Psoas muscle (tissue), 8 donors: Measurements from ENCODE around the gene SBF2. TPM values are rescaled to one million over a fixed set of nuclear protein-coding genes. Genes with fewer than 3 reads are reported as not detected.

Experiments used
- ATAC-seq, 4 donors: fragments of 200-7000 bp; cut with Tn5 transposase; one replicate each; pipeline ENCODE4 v1.9.1; 2020; ENCODE audit warnings: moderate library complexity in 3 of 4, mild to moderate bottlenecking in 2 of 4
- DNase-seq, 2 donors: peaks; one replicate each; pipeline ENCODE4 v3.0.0-alpha.2; 2020
- H3K27ac ChIP-seq: fragments of 200-600 bp; one replicate; pipeline ENCODE4 v1.8.0; 2022
- H3K27me3 ChIP-seq, 3 donors: fragments of 200-600 bp in 1 of 3; one replicate each; pipeline versions ENCODE4 v1.6.1 to v1.8.0; 2013 to 2022; ENCODE audit warnings: low read length in 2 of 3, mild to moderate bottlenecking in 2 of 3, moderate library complexity in 1 of 3; ENCODE audit not compliant: insufficient read depth in 3 of 3
- H3K36me3 ChIP-seq, 2 donors: fragments of 200-600 bp in 1 of 2; one replicate each; pipeline versions ENCODE4 v1.6.1 to v1.8.0; 2013 to 2022; ENCODE audit warnings: low read depth in 1 of 2, mild to moderate bottlenecking in 1 of 2, moderate library complexity in 1 of 2; ENCODE audit not compliant: insufficient read depth in 1 of 2
- H3K4me1 ChIP-seq: fragments of 200-600 bp; one replicate; pipeline ENCODE4 v1.8.0; 2022
- H3K4me3 ChIP-seq: fragments of 200-600 bp; one replicate; pipeline ENCODE4 v1.8.0; 2022; ENCODE audit warnings: mild to moderate bottlenecking
- H3K9me3 ChIP-seq: fragments of 200-600 bp; one replicate; pipeline ENCODE4 v1.8.0; 2022
- WGBS, 3 donors: extraction: QIAGEN DNeasy Blood & Tissue Kit; methylation state at CpG; one replicate each; pipeline versions ENCODE4 v1.1.6 to v1.1.7; 2013; 5-methylcytosine and 5-hydroxymethylcytosine counted together
- intact Hi-C, 2 donors: fragments of 100-400 bp; cut with DNase I; formaldehyde crosslinking; loops; one replicate each; pipeline versions ENCODE4 v1.11.0 to v1.14.2; 2022
- polyA plus RNA-seq, 3 donors: library from polyadenylated mRNA; stranded (reverse); fragments of 200-250 nt; gene quantifications; one replicate each; pipeline ENCODE4 v1.2.3, GENCODE V29; 2013
- total RNA-seq, 4 donors: library from RNA; stranded (reverse); fragmentation: NEBNext Ultra II Directional in 2 of 4; extraction: Animal tissue kit (Norgen Biotek cat#: 25700) in 2 of 4; gene quantifications; one replicate each; pipeline versions ENCODE4 v1.2.1 to v1.2.4, GENCODE V29; 2021 to 2023
- TF ChIP-seq, protein P1 (sequence below): fragments of 200-600 bp; IDR thresholded peaks from one replicate; pipeline ENCODE4 v1.8.0; 2022; ENCODE audit warnings: antibody characterized with exemption
- donor health status: healthy with polysubstance abuse.
- donor health status: DM: no; HTN: no; CAD: no; lungs with moderate emphysema.
- donor health status: Bipolar disorder and iron deficiency.
- donor health status: healthy.
- donor health status: DM: yes; HTN: yes; CAD: no.
- donor health status: DM: no; HTN: no; CAD: no.
- donor health status: DM: no; HTN: no; CAD: no.
- donor health status: DM: yes; HTN: yes; CAD: no.

SBF2 gene
- total and polyA plus RNA-seq, 7 donors: 3.3 to 12.6 (median 10.6) TPM

DNA sequence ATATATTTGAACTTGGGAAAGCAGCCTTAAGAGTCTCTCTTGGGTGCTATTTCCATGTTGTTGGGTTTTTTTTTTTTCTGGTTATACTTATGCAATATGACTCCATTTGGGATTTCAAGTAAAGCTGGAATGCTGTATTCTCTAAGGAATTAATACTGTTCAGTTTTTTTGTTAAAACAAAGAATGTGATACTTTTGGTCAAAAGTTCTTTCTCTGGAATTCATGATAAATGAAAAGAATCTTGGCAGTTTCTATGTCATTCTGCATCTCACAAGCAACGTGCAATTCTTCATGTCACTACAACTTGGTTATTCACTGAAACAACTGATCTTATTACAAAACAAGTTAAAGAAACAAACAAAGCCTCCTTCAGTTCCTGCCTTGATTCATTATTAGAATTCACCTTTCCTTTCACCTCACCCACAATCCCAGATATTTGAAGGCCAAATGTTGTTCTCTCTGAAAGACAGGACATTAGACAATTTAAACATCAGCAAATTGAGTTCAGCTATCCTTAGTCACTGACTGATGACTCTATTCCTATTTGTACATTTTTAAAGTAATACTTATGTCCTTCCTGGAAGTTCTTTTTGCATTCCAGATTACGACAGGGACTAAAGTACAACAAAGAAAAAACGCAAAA lies 176.2 kb downstream of the SBF2 start:
- Histone ChIP-seq H3K36me3 (no peaks in the 10 kb centered on the region), H3K27ac (peak overlapping the region; percentile 5), H3K27me3 (no peaks in the 10 kb centered on the region), H3K4me3 (no peak overlapping the region), H3K4me1 (peaks cover 23% of the 10 kb centered on the region), H3K9me3 (no peaks in the 10 kb centered on the region)
- intact Hi-C loops: loop anchor here in 1 of 2 donors (10.0 kb wide), 2 partner anchors 63 to 207 kb away; no protein-coding TSS in a partner anchor
- 46 to 58% (median 49%) methylated on average over 3 of the region's 3 CpGs for WGBS, 3 donors
- DNase-seq: no peak
- peak in 2 of 4 donors; percentile 33 to 45 for ATAC-seq
- TF ChIP-seq, protein P1, sequence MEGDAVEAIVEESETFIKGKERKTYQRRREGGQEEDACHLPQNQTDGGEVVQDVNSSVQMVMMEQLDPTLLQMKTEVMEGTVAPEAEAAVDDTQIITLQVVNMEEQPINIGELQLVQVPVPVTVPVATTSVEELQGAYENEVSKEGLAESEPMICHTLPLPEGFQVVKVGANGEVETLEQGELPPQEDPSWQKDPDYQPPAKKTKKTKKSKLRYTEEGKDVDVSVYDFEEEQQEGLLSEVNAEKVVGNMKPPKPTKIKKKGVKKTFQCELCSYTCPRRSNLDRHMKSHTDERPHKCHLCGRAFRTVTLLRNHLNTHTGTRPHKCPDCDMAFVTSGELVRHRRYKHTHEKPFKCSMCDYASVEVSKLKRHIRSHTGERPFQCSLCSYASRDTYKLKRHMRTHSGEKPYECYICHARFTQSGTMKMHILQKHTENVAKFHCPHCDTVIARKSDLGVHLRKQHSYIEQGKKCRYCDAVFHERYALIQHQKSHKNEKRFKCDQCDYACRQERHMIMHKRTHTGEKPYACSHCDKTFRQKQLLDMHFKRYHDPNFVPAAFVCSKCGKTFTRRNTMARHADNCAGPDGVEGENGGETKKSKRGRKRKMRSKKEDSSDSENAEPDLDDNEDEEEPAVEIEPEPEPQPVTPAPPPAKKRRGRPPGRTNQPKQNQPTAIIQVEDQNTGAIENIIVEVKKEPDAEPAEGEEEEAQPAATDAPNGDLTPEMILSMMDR: no peak

DNA sequence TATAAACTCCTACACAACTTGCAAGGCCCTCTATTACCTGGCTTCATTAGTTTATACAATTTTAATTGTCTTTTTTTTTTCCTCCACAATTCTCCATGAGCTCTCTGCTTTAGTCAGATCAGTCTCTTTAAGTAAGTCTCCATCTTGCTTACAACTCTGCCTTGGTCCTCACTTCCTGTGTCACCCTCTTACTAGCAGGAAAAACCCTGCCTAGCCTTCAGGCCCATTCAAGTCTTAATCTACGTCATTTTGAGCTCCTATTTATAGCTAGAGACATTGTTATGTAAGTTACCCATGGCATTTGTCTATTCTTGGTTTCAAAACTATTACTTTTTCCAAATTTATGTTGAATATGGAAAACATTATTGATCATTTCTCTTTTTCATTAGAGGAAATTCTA lies 177.4 kb downstream of the SBF2 start:
- H3K27ac ChIP-seq: no peak overlapping the region

DNA sequence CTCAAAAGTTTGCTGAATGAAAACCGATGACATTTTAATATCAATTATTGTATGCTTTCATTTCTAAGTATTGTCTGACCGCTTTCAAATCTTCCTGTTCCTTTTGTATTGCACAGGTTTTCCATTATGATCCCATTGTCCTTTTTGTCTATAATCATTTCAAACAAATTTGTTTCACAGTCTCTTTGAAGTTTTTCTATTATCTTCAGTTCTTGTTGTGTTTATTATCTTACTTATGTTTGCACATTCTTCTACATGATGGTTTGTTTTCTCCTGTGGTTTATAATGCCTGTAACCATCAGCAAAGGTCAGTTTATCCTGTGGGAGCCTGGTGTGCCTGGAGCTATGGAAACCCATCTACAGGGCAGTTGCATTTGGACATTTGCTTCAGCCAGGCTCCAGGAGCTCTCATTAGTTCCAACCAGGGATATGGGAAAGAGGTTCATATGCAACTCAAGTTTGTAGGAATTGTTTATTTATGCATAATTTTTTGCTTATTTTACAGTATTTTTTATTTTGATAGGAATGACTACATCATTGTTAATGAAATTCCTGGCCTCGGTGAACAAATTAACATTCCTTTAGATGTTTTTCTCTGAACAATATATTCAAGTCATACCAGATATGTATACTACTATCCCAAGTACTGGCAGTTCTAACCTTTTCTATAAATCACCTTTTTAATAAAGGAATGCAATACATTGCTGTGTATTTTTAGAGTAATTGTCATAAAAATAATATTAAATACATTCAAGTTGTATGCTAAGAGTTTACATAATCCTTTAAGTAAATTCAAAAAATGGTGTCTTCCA lies 179.2 kb downstream of the SBF2 start:
- Histone ChIP-seq H3K9me3 (no peaks in the 10 kb centered on the region), H3K4me3 (no peak overlapping the region), H3K27ac (no peak overlapping the region), H3K4me1 (peaks cover 22% of the 10 kb centered on the region), H3K27me3 (no peaks in the 10 kb centered on the region), H3K36me3 (no peaks in the 10 kb centered on the region)
- no peak for ATAC-seq
- WGBS, 3 donors: 76 to 88% (median 83%) methylated on average over 3 of the region's 3 CpGs
- DNase-seq: no peak
- TF ChIP-seq, protein P1: no peak
- intact Hi-C loops: loop anchor here in 1 of 2 donors (10.0 kb wide), 2 partner anchors 60 to 210 kb away; no protein-coding TSS in a partner anchor

More for the DNA sequence above, 177.4 kb downstream of the SBF2 start:
- Histone ChIP-seq H3K9me3 (no peaks in the 10 kb centered on the region), H3K4me3 (no peak overlapping the region), H3K4me1 (peaks cover 19% of the 10 kb centered on the region), H3K27me3 (no peaks in the 10 kb centered on the region), H3K36me3 (no peaks in the 10 kb centered on the region)
- TF ChIP-seq, protein P1: no peak
- no peak for DNase-seq
- no peak for ATAC-seq
- WGBS, 3 donors: 36 to 54% (median 40%) methylated on average over 1 of the region's 1 CpG
- intact Hi-C loops: loop anchor here in 1 of 2 donors (10.0 kb wide), 2 partner anchors 62 to 208 kb away; no protein-coding TSS in a partner anchor

DNA sequence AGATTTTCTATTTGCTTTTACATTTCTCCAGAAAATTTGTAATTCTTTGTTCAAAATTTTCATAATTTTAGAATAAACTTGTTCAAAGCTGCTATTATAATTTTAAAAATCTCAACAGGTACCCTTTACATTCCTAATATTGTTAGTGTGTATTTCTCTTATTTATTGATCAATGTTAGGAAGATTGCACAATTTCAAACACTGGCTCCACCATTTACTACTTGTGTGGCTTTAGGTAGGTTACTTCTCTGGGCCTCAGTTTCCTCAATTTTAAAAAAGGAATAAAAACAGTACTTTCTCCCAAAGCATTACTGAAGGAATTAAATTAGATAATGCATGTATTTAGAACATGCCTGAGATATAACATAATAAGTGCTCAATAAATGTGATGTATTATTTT lies 180.2 kb downstream of the SBF2 start:
- H3K4me3 ChIP-seq: no peak overlapping the region
- H3K36me3 ChIP-seq: no peaks in the 10 kb centered on the region
- no peak for DNase-seq
- intact Hi-C loops: loop anchor here in 1 of 2 donors (10.0 kb wide), 2 partner anchors 59 to 211 kb away; no protein-coding TSS in a partner anchor
- H3K4me1 ChIP-seq: peaks cover 22% of the 10 kb centered on the region
- H3K27me3 ChIP-seq: no peaks in the 10 kb centered on the region
- no peak for ATAC-seq
- TF ChIP-seq, protein P1: no peak
- no peaks in the 10 kb centered on the region for H3K9me3 ChIP-seq
- H3K27ac ChIP-seq: no peak overlapping the region
